Neural crest cell (in vitro differentiated cells): ENCODE data around the gene C2CD2. TPM values are rescaled to one million over a fixed set of nuclear protein-coding genes. Genes with fewer than 3 reads are reported as not detected.

Source experiments
- DNase-seq: peaks from one replicate; pipeline ENCODE4 v3.0.0; 2021; ENCODE audit warnings: low read depth, mixed read lengths, low spot score
- H3K27ac Mint-ChIP-seq: one replicate; pipeline ENCODE4 v1.8.0; 2021; ENCODE audit warnings: mild to moderate bottlenecking, mixed read lengths; ENCODE audit not compliant: unreplicated experiment
- H3K27me3 Mint-ChIP-seq: 2 replicates; pipeline ENCODE4 v1.8.0; 2021; ENCODE audit warnings: low read depth, mild to moderate bottlenecking, mixed read lengths
- H3K36me3 Mint-ChIP-seq: 2 replicates; pipeline ENCODE4 v1.8.0; 2021; ENCODE audit warnings: low read depth, mild to moderate bottlenecking, mixed read lengths
- H3K4me1 Mint-ChIP-seq: 2 replicates; pipeline ENCODE4 v1.8.0; 2021; ENCODE audit warnings: mixed read lengths
- H3K4me3 Mint-ChIP-seq: one replicate; pipeline ENCODE4 v1.8.0; 2021; ENCODE audit warnings: mild to moderate bottlenecking, mixed read lengths
- H3K9me3 Mint-ChIP-seq: 2 replicates; pipeline ENCODE4 v1.8.0; 2021; ENCODE audit warnings: mixed read lengths
- CTCF ChIP-seq: fragments of 200-600 bp; sonication (generic); conservative IDR thresholded peaks from 2 replicates; pipeline ENCODE4 v1.5.0; 2021; ENCODE audit warnings: antibody characterized with exemption, mild to moderate bottlenecking
- total RNA-seq: library from RNA; stranded (reverse); gene quantifications from 2 replicates; pipeline ENCODE4 v1.2.1, GENCODE V29; 2021

C2CD2 gene
- total RNA-seq, 1 donor from 2014 or later, result 13.0 TPM

GRCh38 chr21:41974752-41975053 is 20.9 kb upstream of the C2CD2 start:
- Mint-ChIP-seq H3K27ac (no peak overlapping the region), H3K4me1 (peaks cover 40% of the 10 kb centered on the region), H3K4me3 (no peak overlapping the region), H3K36me3 (peaks cover 12% of the 10 kb centered on the region), H3K27me3 (peaks cover 2% of the 10 kb centered on the region), H3K9me3 (peaks cover 14% of the 10 kb centered on the region)
- no peak for TF ChIP-seq CTCF
- no peak for DNase-seq

GRCh38 chr21:41973861-41974751 is 20.3 kb upstream of the C2CD2 start:
- H3K4me1 Mint-ChIP-seq, result peaks cover 46% of the 10 kb centered on the region
- DNase-seq, result no peak
- peaks cover 8% of the 10 kb centered on the region for H3K9me3 Mint-ChIP-seq
- TF ChIP-seq CTCF, result peak; percentile 33
- no peak overlapping the region for H3K27ac Mint-ChIP-seq
- H3K4me3 Mint-ChIP-seq, result peak overlapping the region; percentile 33
- peaks cover 6% of the 10 kb centered on the region for H3K36me3 Mint-ChIP-seq
- H3K27me3 Mint-ChIP-seq, result peaks cover 3% of the 10 kb centered on the region

- no peak for DNase-seq
- Mint-ChIP-seq H3K27me3 (peaks cover 3% of the 10 kb centered on the region), H3K4me1 (peaks cover 53% of the 10 kb centered on the region), H3K27ac (no peak overlapping the region), H3K36me3 (peaks cover 5% of the 10 kb centered on the region), H3K9me3 (peaks cover 6% of the 10 kb centered on the region), H3K4me3 (no peak overlapping the region)
- no peak for TF ChIP-seq CTCF
Measured at GRCh38 chr21:41973427-41973831, 19.6 kb upstream of the C2CD2 start.

- no peak overlapping the region for H3K4me3 Mint-ChIP-seq
- H3K27me3 Mint-ChIP-seq, result peaks cover 3% of the 10 kb centered on the region
- H3K27ac Mint-ChIP-seq, result no peak overlapping the region
- H3K36me3 Mint-ChIP-seq, result peaks cover 5% of the 10 kb centered on the region
- H3K9me3 Mint-ChIP-seq, result peaks cover 6% of the 10 kb centered on the region
- TF ChIP-seq CTCF, result no peak
- peaks cover 54% of the 10 kb centered on the region for H3K4me1 Mint-ChIP-seq
- DNase-seq, result no peak
Measured at GRCh38 chr21:41972511-41973205, 18.8 kb upstream of the C2CD2 start.

GRCh38 chr21:41971891-41972290 is 18.1 kb upstream of the C2CD2 start:
- Mint-ChIP-seq H3K4me3 (no peak overlapping the region), H3K36me3 (peaks cover 5% of the 10 kb centered on the region), H3K4me1 (peaks cover 54% of the 10 kb centered on the region), H3K9me3 (peaks cover 6% of the 10 kb centered on the region), H3K27ac (no peak overlapping the region), H3K27me3 (peaks cover 3% of the 10 kb centered on the region)
- DNase-seq, result no peak
- no peak for TF ChIP-seq CTCF
